Hepatocyte (in vitro differentiated cells): ENCODE results near the gene MYBPH. TPM values are rescaled to one million over a fixed set of nuclear protein-coding genes. Genes with fewer than 3 reads are reported as not detected.

ENCODE experiments used
- DNase-seq: peaks from one replicate; pipeline ENCODE4 v3.0.0-alpha.2; 2016; ENCODE audit warnings: low spot score
- H2AFZ ChIP-seq: fragments of 200-600 bp; sonication (generic); 2 replicates; pipeline ENCODE4 v1.6.0; 2016; ENCODE audit warnings: antibody characterized with exemption, mild to moderate bottlenecking
- H3K27ac ChIP-seq: fragments of 200-600 bp; sonication (generic); 2 replicates; pipeline ENCODE4 v1.5.1; 2016; ENCODE audit warnings: mild to moderate bottlenecking
- H3K27me3 ChIP-seq: fragments of 200-600 bp; sonication (generic); 2 replicates; pipeline ENCODE4 v1.6.1; 2016
- H3K36me3 ChIP-seq: fragments of 200-600 bp; sonication (generic); replicated peaks from 2 replicates; pipeline ENCODE4 v1.5.1; 2016; ENCODE audit warnings: low read depth; ENCODE audit not compliant: insufficient read depth
- H3K4me1 ChIP-seq: fragments of 200-600 bp; sonication (generic); 2 replicates; pipeline ENCODE4 v1.5.1; 2016; ENCODE audit warnings: mild to moderate bottlenecking, moderate library complexity; ENCODE audit not compliant: insufficient read depth
- H3K4me2 ChIP-seq: fragments of 200-600 bp; sonication (generic); 2 replicates; pipeline ENCODE4 v1.6.0; 2016
- H3K4me3 ChIP-seq: fragments of 200-600 bp; sonication (generic); 2 replicates; pipeline ENCODE4 v1.5.1; 2016; ENCODE audit warnings: mild to moderate bottlenecking
- H3K79me2 ChIP-seq: fragments of 200-600 bp; sonication (generic); 2 replicates; pipeline ENCODE4 v1.6.0; 2017; ENCODE audit warnings: mild to moderate bottlenecking
- H3K9me2 ChIP-seq: fragments of 200-600 bp; sonication (generic); replicated peaks from 2 replicates; pipeline ENCODE4 v1.6.0; 2017; ENCODE audit warnings: mild to moderate bottlenecking; ENCODE audit not compliant: insufficient read depth
- H3K9me3 ChIP-seq: fragments of 200-600 bp; sonication (generic); 2 replicates; pipeline ENCODE4 v1.5.1; 2016; ENCODE audit warnings: low read depth, mild to moderate bottlenecking
- H4K20me1 ChIP-seq: fragments of 200-600 bp; sonication (generic); 2 replicates; pipeline ENCODE4 v1.6.0; 2016; ENCODE audit warnings: mild to moderate bottlenecking; ENCODE audit not compliant: insufficient read depth, poor library complexity, severe bottlenecking
- EZH2 ChIP-seq: fragments of 200-600 bp; sonication (generic); IDR thresholded peaks from 2 replicates; pipeline ENCODE4 v1.6.1; 2016; ENCODE audit warnings: antibody characterized with exemption, mild to moderate bottlenecking, borderline replicate concordance
- EZH2phosphoT487 ChIP-seq: fragments of 200-600 bp; sonication (generic); IDR thresholded peaks from one replicate; pipeline ENCODE4 v1.6.1; 2018; ENCODE audit warnings: antibody characterized with exemption, mild to moderate bottlenecking, low read depth, moderate library complexity; ENCODE audit not compliant: unreplicated experiment, severe bottlenecking
- WGBS: methylation state at CpG from one replicate; pipeline ENCODE4 v1.1.6; 2016; ENCODE audit warnings: low lambda C conversion rate; ENCODE audit errors: missing lambda C conversion rate; 5-methylcytosine and 5-hydroxymethylcytosine counted together
- polyA plus RNA-seq: library from polyadenylated mRNA; unstranded; fragments of >200 nt; fragmentation: Nextera tagmentation; extraction: Ambion mirVana; gene quantifications from 2 replicates; pipeline ENCODE4 v1.2.1, GENCODE V29; 2016
- total RNA-seq: library from RNA; depleted of rRNA; stranded (reverse); fragments of >200 nt; gene quantifications from 2 replicates; pipeline ENCODE4 v1.2.3, GENCODE V29; 2014
- TF ChIP-seq, protein P1 (sequence below): fragments of 200-600 bp; sonication (generic); IDR thresholded peaks from 2 replicates; pipeline ENCODE4 v1.5.1; 2016; ENCODE audit warnings: antibody characterized with exemption, mild to moderate bottlenecking; ENCODE audit not compliant: poor library complexity

MYBPH gene
- total and polyA plus RNA-seq, 2 experiments from 2014 or later = 0.70 TPM; not detected in 1

GRCh38 chr1:203131548-203132200 is 44.0 kb downstream of the MYBPH start:
- 92% methylated on average over 9 of the region's 9 CpGs for WGBS
- DNase-seq = no peak
- Histone ChIP-seq H3K4me3 (no peak overlapping the region), H3K9me3 (no peaks in the 10 kb centered on the region), H3K9me2 (no peaks in the 10 kb centered on the region), H3K36me3 (no peaks in the 10 kb centered on the region), H4K20me1 (no peaks in the 10 kb centered on the region), H3K4me2 (no peak overlapping the region), H3K79me2 (no peaks in the 10 kb centered on the region), H3K27ac (no peak overlapping the region), H2AFZ (no peak overlapping the region), H3K4me1 (peaks cover 23% of the 10 kb centered on the region), H3K27me3 (peaks cover 9% of the 10 kb centered on the region)
- TF ChIP-seq EZH2phosphoT487 (no peak), EZH2 (no peak)
- TF ChIP-seq, protein P1, sequence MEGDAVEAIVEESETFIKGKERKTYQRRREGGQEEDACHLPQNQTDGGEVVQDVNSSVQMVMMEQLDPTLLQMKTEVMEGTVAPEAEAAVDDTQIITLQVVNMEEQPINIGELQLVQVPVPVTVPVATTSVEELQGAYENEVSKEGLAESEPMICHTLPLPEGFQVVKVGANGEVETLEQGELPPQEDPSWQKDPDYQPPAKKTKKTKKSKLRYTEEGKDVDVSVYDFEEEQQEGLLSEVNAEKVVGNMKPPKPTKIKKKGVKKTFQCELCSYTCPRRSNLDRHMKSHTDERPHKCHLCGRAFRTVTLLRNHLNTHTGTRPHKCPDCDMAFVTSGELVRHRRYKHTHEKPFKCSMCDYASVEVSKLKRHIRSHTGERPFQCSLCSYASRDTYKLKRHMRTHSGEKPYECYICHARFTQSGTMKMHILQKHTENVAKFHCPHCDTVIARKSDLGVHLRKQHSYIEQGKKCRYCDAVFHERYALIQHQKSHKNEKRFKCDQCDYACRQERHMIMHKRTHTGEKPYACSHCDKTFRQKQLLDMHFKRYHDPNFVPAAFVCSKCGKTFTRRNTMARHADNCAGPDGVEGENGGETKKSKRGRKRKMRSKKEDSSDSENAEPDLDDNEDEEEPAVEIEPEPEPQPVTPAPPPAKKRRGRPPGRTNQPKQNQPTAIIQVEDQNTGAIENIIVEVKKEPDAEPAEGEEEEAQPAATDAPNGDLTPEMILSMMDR = no peak

- Histone ChIP-seq H3K27ac (no peak overlapping the region), H3K4me1 (peaks cover 18% of the 10 kb centered on the region), H4K20me1 (no peaks in the 10 kb centered on the region), H3K9me3 (no peaks in the 10 kb centered on the region), H2AFZ (no peak overlapping the region), H3K4me2 (no peak overlapping the region), H3K36me3 (no peaks in the 10 kb centered on the region), H3K9me2 (no peaks in the 10 kb centered on the region), H3K27me3 (peaks cover 12% of the 10 kb centered on the region), H3K4me3 (no peak overlapping the region), H3K79me2 (no peaks in the 10 kb centered on the region)
- 91% methylated on average over 3 of the region's 3 CpGs for WGBS
- no peak for TF ChIP-seq EZH2phosphoT487
- TF ChIP-seq, protein P1 = no peak
- no peak for TF ChIP-seq EZH2
- DNase-seq = no peak
Observed at GRCh38 chr1:203130358-203130985, 45.2 kb downstream of the MYBPH start.

GRCh38 chr1:203129501-203130231 is 46.0 kb downstream of the MYBPH start:
- 93% methylated on average over 7 of the region's 7 CpGs for WGBS
- Histone ChIP-seq H3K9me2 (no peaks in the 10 kb centered on the region), H3K4me3 (no peak overlapping the region), H3K4me2 (no peak overlapping the region), H3K4me1 (peaks cover 17% of the 10 kb centered on the region), H3K79me2 (no peaks in the 10 kb centered on the region), H3K36me3 (no peaks in the 10 kb centered on the region), H3K27ac (no peak overlapping the region), H3K27me3 (peaks cover 12% of the 10 kb centered on the region), H3K9me3 (no peaks in the 10 kb centered on the region), H4K20me1 (no peaks in the 10 kb centered on the region), H2AFZ (no peak overlapping the region)
- TF ChIP-seq EZH2phosphoT487 (no peak), EZH2 (no peak)
- TF ChIP-seq, protein P1 = no peak
- no peak for DNase-seq
